ENCODE measurements around the gene TMEM169.
"Not testable (repeated sequence)": the region's sequence is repeated elsewhere in the genome, so short reads cannot be mapped to it uniquely, and the experiment has no call there.

TMEM169 gene

DNA sequence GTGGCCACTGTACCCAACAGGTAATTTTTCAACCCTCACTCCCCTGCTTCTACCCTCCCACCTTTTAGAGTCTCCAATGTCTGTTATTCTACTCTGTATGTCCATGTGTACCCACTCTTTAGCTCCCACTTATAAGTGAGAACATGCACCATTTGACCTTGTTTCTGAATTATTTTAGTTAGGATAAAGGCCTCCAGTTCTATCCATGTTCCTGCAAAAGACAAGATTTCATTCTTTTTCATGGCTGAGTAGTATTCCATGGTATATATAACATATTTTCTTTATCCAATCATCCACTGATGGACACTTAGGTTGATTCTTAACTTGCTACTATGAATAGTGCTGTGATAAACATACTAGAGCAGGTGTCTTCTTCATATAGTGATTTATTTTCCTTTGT, 9.2 kb upstream of the TMEM169 start:
- no peak for DNase-seq

DNA sequence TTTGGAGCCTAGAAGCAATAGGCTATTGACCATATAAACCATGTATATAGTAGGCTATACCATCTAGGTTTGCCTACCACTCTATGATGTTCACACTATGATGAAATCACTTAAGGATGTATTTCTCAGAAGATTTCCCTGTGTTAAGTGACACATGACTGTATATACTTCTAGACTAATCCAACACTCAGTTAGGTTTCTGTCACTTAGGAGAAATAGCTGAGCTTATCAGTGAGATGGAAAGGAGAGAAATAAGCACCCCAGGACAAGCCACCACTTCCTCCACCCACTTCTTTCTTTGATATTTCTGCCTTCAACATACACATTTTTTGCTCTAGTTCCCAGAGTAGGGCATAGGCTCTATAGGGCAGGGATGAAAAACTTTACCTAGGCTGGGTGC, 7.9 kb upstream of the TMEM169 start:
- no peak for DNase-seq

DNA sequence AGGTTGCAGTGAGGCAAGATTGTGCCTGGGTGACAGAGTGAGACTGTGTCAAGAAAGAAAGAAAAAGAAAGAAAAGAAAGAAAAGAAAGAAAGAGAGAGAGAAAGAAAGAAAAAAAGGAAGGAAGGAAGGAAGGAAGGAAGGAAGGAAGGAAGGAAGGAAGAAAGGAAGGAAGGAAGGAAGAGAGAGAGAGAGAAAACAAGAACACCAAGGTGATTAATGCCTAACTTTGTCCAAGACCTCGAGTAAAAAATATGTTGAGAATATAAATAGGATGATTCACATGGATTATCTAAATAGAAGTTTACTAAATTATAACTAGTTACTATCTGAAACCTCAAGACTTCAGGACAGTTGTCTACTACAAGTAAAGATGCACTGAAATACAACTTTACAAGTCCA, 7.3 kb upstream of the TMEM169 start:
- no peak for DNase-seq

GRCh38 chr2:216074794-216075193, 6.9 kb upstream of the TMEM169 start:
- DNase-seq = no peak

- no peak for DNase-seq
Observed at GRCh38 chr2:216075510-216076485, 5.9 kb upstream of the TMEM169 start.

GRCh38 chr2:216078776-216079175, 2.9 kb upstream of the TMEM169 start:
- DNase-seq = no peak

DNA sequence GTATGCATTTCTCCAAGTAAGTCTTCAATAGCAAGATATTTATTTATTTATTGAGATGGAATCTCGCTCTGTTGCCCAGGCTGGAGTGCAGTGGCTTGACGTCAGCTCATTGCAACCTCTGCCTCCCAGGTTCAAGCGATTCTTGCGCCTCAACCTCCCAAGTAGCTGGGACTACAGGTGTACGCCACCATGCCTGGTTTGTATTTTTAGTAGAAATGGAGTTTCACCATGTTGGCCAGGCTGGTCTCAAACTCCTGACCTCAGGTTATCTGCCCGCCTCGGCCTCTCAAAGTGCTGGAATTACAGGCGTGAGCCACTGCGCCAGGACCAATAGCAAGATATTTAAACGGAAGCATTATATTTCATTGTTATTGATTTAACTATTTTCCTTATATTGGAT, 1.7 kb upstream of the TMEM169 start:
- not testable (repeated sequence) for DNase-seq

GRCh38 chr2:216081012-216081411, 707 bp upstream of the TMEM169 start:
- DNase-seq = no peak

DNA sequence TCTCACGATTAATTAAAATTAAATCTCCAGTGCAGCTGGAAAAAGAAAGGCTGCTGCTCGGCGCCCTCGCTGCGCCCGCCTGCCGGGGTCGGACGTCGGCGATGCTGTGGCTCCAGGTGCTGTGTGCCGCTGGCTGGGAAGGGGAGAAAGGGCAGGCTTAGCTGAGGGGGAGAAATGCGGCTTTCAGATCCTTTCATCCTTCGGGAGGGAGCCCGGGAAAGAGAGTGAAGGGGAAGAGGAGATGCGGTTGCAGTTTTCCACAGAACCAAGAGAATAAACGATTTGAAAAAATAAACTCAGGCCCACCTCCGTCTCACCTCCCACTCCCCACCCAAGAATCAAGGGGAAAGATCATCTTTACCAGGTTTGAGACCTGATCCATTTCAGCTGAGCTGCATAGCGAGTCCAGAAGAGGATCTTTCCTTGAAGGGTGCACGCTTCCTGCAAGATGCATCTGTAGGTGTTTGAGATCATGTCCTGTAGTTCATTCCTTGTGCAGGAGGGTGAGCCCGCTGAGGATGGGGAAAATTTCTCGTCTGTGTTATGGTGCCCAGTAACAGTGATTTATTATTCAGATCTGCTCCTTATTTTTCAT, 495 bp downstream of the TMEM169 start:
- DNase-seq = no peak

GRCh38 chr2:216082805-216083204, 1.1 kb downstream of the TMEM169 start:
- DNase-seq = no peak

- DNase-seq = no peak
Observed at GRCh38 chr2:216083464-216084281, 2.0 kb downstream of the TMEM169 start.

DNA sequence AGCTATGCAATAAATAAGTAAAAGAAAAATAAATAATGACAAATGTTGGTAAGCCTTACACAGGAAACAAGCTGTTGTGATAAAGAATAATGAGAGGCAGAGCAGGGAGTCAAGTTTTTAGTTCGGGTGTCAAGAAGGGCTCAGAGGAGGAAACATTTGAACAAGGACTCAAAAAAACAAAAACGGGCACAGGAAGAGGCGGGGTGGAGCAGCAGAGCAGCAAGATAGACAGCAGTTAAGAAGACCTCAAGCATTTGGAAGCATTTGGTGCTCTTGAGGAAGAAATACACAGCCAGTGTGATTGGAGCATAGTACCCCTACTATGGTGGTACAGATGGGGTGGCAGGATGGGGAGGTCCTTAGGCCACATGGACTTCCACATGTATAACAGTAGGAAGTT, 2.8 kb downstream of the TMEM169 start:
- no peak for DNase-seq

DNA sequence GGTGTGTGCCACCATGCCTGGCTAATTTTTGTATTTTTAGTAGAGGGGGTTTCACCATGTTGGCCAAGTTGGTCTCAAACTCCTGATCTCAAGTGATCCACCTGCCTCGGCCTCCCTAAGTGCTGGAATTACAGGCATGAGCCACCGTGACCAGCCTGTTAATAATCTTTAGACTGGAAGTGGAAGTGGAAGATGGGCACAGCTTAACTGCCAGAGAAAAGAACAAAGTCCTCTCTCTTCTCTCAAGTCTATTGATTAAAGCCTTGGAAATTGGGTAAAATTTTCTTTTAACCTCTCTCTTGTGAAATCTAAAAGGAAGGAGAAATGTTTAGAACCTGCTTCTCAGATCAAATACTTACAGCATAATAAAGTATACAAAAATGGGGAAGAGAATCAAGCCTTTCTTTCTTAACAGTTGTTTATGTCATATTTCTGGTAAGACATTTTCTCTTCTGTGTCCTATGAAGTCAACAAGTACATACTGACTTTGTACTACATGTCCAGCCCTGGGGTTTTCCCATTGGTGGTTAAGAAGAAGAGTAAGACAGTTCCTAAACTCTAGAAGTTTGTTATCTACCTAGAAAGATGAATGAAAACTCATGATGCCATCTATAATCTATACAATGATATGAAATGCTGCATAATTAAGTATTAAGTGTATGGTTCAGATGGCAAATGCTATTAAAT, 4.6 kb downstream of the TMEM169 start:
- DNase-seq = no peak

- DNase-seq = no peak
Observed at GRCh38 chr2:216090369-216090786, 8.7 kb downstream of the TMEM169 start.

DNA sequence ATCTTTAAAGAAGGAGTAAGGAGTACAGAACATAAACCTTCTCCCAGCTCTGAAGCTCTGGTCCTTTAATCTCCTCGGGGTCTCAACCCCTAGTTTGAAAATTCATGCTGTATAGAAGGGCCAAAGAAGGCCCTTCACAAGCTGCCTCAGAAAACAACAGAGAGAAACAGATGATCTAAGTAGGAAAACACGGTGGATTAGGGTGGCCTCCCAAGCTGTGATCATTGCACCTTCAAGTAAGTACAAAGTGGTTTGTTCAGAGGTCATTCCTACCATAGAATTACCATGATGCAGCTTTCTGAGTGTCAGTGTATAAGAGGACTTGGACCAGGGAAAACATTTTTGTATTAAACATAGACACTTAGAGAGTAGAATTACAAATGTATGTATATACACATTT, 10.9 kb downstream of the TMEM169 start:
- DNase-seq = no peak

DNA sequence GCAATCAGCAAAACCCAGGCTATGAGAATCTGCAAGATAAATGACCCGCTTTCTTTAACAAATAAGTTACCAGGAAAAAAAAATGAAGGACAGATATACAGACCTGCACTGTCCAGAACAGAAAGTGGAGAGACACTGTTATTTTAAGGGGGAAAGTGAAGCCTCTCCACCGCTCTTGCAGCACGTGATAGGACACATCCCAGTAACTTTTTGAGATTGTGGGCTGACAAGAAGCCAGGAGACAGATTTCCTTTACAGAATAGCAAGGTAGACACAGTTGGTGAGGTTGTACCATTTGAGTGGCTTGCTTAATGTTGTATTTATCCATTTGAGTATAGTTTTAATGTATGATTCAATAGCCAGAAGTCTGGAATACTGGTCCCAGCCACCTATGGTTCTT, 13.0 kb downstream of the TMEM169 start:
- DNase-seq = no peak

DNA sequence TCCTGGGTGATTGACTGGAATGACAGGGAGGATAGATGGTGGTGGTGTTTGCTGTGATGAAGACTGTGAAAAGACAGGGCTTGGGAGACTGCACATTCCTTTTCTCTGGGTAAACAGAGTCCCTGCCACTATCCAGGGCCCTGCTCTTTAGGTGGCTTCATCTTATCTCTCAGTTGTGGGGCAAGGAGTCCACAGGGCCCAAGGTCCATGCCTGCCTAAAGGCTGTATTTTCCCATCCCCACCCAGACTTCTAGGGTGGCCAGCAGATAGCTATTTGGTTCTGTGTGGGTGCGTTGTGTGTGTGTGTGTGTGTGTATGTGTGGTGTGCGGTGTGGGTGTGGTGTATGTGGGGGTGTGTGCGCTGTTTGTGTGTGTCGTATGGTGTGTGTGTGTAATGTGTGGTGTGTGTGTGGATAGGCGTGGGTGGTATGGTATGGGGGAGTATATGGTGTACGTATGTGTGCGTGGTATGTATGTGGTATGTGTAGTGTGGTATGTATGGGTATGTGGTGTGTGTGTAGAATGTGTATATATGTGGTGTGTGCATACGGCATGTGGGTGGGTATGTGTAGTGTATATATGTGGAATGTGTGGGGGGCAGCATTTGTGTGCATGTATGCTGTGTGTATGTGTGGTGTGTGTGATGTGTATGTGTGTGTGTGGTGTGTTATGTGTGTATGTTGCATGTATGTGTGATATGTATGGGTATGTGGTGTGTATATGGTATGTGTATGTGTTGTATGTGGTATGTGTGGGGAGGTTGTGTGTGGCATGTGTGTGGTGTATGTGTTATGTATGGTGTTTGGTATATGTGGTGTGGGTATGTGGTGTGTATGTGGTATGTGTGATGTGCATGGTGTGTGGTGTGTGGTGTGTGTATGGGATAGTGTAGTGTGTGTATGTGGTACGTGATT, 17.0 kb downstream of the TMEM169 start:
- no peak for DNase-seq

GRCh38 chr2:216101109-216101508, 19.4 kb downstream of the TMEM169 start:
- no peak for DNase-seq

GRCh38 chr2:216103213-216103612, 21.5 kb downstream of the TMEM169 start:
- DNase-seq = no peak

DNA sequence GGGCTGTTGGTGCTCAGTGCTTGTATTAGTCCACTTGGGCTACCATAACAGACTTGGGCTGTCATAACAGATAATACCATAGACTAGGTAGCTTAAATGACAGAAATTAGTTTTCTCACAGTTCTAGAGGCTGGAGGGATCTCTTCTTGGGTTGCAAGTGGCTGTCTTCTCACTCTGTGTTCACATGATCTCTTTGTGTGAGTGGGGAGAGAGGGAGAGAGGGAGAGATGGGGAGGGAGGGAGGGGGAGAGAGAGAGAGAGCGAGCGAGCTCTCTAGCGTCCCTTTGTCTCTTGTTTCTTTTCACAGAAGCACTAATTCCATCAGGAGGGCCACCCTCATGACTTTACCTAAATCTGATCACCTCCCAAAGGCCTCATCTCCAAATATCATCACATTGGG, 23.0 kb downstream of the TMEM169 start:
- no peak for DNase-seq

- DNase-seq = no peak
Observed at GRCh38 chr2:216107320-216107719, 25.6 kb downstream of the TMEM169 start.

DNA sequence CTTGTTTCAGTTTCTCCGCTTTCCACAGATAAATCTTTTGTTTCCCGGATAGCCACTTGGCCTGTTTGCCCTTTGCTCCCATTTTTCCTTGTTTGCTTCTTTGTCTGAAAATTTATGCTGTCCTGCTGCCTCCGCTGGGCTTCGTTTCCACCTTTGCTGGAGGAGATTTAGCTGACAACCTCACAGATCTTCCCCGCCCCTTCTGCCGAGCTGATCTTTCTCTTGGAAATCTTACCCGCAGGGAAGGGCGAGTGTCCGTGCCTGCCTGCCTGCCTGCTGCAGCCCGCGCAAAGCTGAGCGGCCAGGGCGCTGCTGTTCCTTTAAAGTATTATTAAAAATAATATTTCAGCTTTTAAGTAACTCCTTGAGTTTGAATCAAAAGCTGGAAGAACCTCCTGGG, 26.0 kb downstream of the TMEM169 start:
- no peak for DNase-seq

Data from cortex of kidney (tissue), 1 donor.